Naive thymus-derived CD4-positive, alpha-beta T cell (primary cell): ENCODE measurements around the gene MFSD6. TPM values are rescaled to one million over a fixed set of nuclear protein-coding genes. Genes with fewer than 3 reads are reported as not detected.
"Not testable (repeated sequence)": the region's sequence is repeated elsewhere in the genome, so short reads cannot be mapped to it uniquely, and the experiment has no call there.

ENCODE experiments used
- ATAC-seq: fragments of 150-1000 bp; cut with Tn5 transposase; 2 replicates; pipeline ENCODE4 v1.10.0; 2021; ENCODE audit warnings: mild to moderate bottlenecking, moderate library complexity
- CTCF ChIA-PET: fragments of 350-600 bp; sonication (Branson Sonifier 250); formaldehyde crosslinking; loops from one replicate; lab custom pipeline; 2021; ENCODE audit warnings: antibody characterized with exemption; lab: Charles Lee
- POLR2A ChIA-PET: fragments of 350-600 bp; sonication (Branson Sonifier 250); formaldehyde crosslinking; loops from one replicate; lab custom pipeline; 2021; ENCODE audit warnings: antibody characterized with exemption, inconsistent platforms; lab: Charles Lee
- DNase-seq, 9 donors: peaks; one replicate each; pipeline versions ENCODE4 v3.0.0 to v3.0.0-alpha.2; 2020 to 2022; ENCODE audit warnings: mixed read lengths in 1 of 9
- H3K27ac ChIP-seq: one replicate; pipeline ENCODE4 v1.7.0; 2013; ENCODE audit warnings: mild to moderate bottlenecking, low read depth, low read length, moderate library complexity
- H3K27me3 ChIP-seq, 2 donors: one replicate each; pipeline ENCODE4 v1.7.0; 2013; ENCODE audit warnings: low read length in 2 of 2, mild to moderate bottlenecking in 2 of 2, moderate library complexity in 2 of 2; ENCODE audit not compliant: control insufficient read depth in 2 of 2, insufficient read depth in 2 of 2
- H3K36me3 ChIP-seq, 3 experiments: 1 replicate in 2 of 3; 2 replicates in 1 of 3; pipeline ENCODE4 v1.7.0; 2013; ENCODE audit warnings: low read length in 3 of 3, mild to moderate bottlenecking in 3 of 3, moderate library complexity in 1 of 3; ENCODE audit not compliant: insufficient read depth in 3 of 3, control insufficient read depth in 2 of 3
- H3K4me1 ChIP-seq, 2 donors: one replicate each; pipeline ENCODE4 v1.7.0; 2013; ENCODE audit warnings: low read length in 2 of 2, mild to moderate bottlenecking in 2 of 2, moderate library complexity in 1 of 2; ENCODE audit not compliant: control insufficient read depth in 2 of 2, insufficient read depth in 2 of 2
- H3K4me3 ChIP-seq: 2 replicates; pipeline ENCODE4 v1.7.0; 2013; ENCODE audit warnings: mild to moderate bottlenecking, low read length
- H3K9me3 ChIP-seq, 3 experiments: 1 replicate in 2 of 3; 2 replicates in 1 of 3; pipeline ENCODE4 v1.7.0; 2013; ENCODE audit warnings: low read length in 3 of 3; ENCODE audit not compliant: control insufficient read depth in 2 of 3
- H3K27ac Mint-ChIP-seq, 9 donors: one replicate each; pipeline ENCODE4 v1.8.0; 2020 to 2022; ENCODE audit warnings: mixed read lengths in 9 of 9, mild to moderate bottlenecking in 8 of 9, moderate library complexity in 5 of 9, inconsistent platforms in 2 of 9
- H3K27me3 Mint-ChIP-seq, 5 donors: one replicate each; pipeline ENCODE4 v1.8.0; 2021 to 2022; ENCODE audit warnings: mixed read lengths in 5 of 5, mild to moderate bottlenecking in 1 of 5
- H3K36me3 Mint-ChIP-seq, 5 donors: one replicate each; pipeline ENCODE4 v1.8.0; 2020 to 2022; ENCODE audit warnings: mixed read lengths in 5 of 5, mild to moderate bottlenecking in 3 of 5, inconsistent platforms in 1 of 5
- H3K4me1 Mint-ChIP-seq, 7 donors: one replicate each; pipeline ENCODE4 v1.8.0; 2020 to 2022; ENCODE audit warnings: mixed read lengths in 7 of 7, mild to moderate bottlenecking in 3 of 7, inconsistent platforms in 1 of 7
- H3K4me3 Mint-ChIP-seq, 10 donors: one replicate each; pipeline ENCODE4 v1.8.0; 2020 to 2022; ENCODE audit warnings: mild to moderate bottlenecking in 10 of 10, mixed read lengths in 10 of 10, moderate library complexity in 6 of 10, inconsistent platforms in 2 of 10
- H3K9me3 Mint-ChIP-seq, 11 donors: one replicate each; pipeline ENCODE4 v1.8.0; 2020 to 2022; ENCODE audit warnings: mixed read lengths in 11 of 11, mild to moderate bottlenecking in 4 of 11, inconsistent platforms in 1 of 11, moderate library complexity in 1 of 11
- intact Hi-C, 2 donors: fragments of 100-400 bp; cut with micrococcal nuclease; formaldehyde crosslinking; loops; one replicate each; pipeline ENCODE4 v1.15.1; 2023
- polyA plus RNA-seq, 2 donors: library from polyadenylated mRNA; unstranded; fragments of 300-500 nt; fragmentation: Illumina TruSeq; gene quantifications; one replicate each; pipeline ENCODE4 v1.2.3, GENCODE V29; 2021
- total RNA-seq, 6 experiments: library from RNA in 5 of 6; stranded (reverse) in 5 of 6; gene quantifications; 1 replicate in 5 of 6; 2 replicates in 1 of 6; pipeline ENCODE4 v1.2.3 and lab custom pipeline; 2021 to 2026

Gene MFSD6
- total and polyA plus RNA-seq, 7 experiments from 2014 or later = 16.5 to 49.3 (median 38.8) TPM

GRCh38 chr2:190466819-190467446, 58.8 kb downstream of the MFSD6 start:
- Histone ChIP-seq H3K9me3 (no peaks in the 10 kb centered on the region), H3K27me3 (no peaks in the 10 kb centered on the region), H3K4me1 (peaks cover 7 to 34% of the 10 kb centered on the region in 2 donors), H3K27ac (no peak overlapping the region), H3K36me3 (peaks cover 0 to 8% (median 4%) of the 10 kb centered on the region in 3 experiments), H3K4me3 (no peak overlapping the region)
- DNase-seq (no peak), ATAC-seq (no peak)
- Mint-ChIP-seq H3K9me3 (peaks cover 0 to 1% (median 0%) of the 10 kb centered on the region in 11 donors), H3K4me1 (peaks cover 25 to 85% (median 73%) of the 10 kb centered on the region in 7 donors), H3K36me3 (peaks cover 0 to 60% (median 21%) of the 10 kb centered on the region in 5 donors), H3K27me3 (no peaks in the 10 kb centered on the region), H3K4me3 (peak overlapping the region in 3 of 10 donors; percentile 9 to 40 (median 31)), H3K27ac (peak overlapping the region in 3 of 9 donors; percentile 4 to 79 (median 57))
- POLR2A ChIA-PET = no interaction called here
- CTCF ChIA-PET = no interaction called here
- intact Hi-C loops = no loop called here

- no peaks in the 10 kb centered on the region for H3K9me3 ChIP-seq
- Mint-ChIP-seq H3K27me3 (no peaks in the 10 kb centered on the region), H3K4me1 (peaks cover 25 to 78% (median 70%) of the 10 kb centered on the region in 7 donors), H3K36me3 (peaks cover 6 to 60% (median 22%) of the 10 kb centered on the region in 5 donors), H3K9me3 (peaks cover 0 to 4% (median 0%) of the 10 kb centered on the region in 11 donors), H3K4me3 (peak overlapping the region in 5 of 10 donors; percentile 2 to 32 (median 25)), H3K27ac (peak overlapping the region in 8 of 9 donors; percentile 4 to 67 (median 24))
- CTCF ChIA-PET = no interaction called here
- H3K4me1 ChIP-seq = peaks cover 7 to 29% of the 10 kb centered on the region in 2 donors
- peaks cover 0 to 8% (median 4%) of the 10 kb centered on the region in 3 experiments for H3K36me3 ChIP-seq
- POLR2A ChIA-PET = interaction anchor here (0.6 kb wide), 2 partner anchors 35 to 42 kb away, joined by 3 read pairs; no protein-coding TSS in a partner anchor
- H3K4me3 ChIP-seq = no peak overlapping the region
- H3K27ac ChIP-seq = peak overlapping the region; percentile 27
- intact Hi-C loops = no loop called here
- peak in 1 of 9 donors; percentile 9 for DNase-seq
- ATAC-seq = peak; percentile 38
- no peaks in the 10 kb centered on the region for H3K27me3 ChIP-seq
Observed at GRCh38 chr2:190467575-190468083, 59.5 kb downstream of the MFSD6 start.

- H3K9me3 ChIP-seq, H3K27me3 Mint-ChIP-seq, ATAC-seq, intact Hi-C loops, H3K4me3 ChIP-seq, CTCF ChIA-PET, DNase-seq, H3K27me3 ChIP-seq, H3K9me3 Mint-ChIP-seq, H3K36me3 ChIP-seq, H3K27ac ChIP-seq: not testable (repeated sequence)
- H3K4me3 Mint-ChIP-seq = peak overlapping the region in 5 of 10 donors; percentile 2 to 32 (median 10)
- POLR2A ChIA-PET = interaction anchor here (0.6 kb wide), 2 partner anchors 34 to 43 kb away, joined by 3 read pairs; no protein-coding TSS in a partner anchor
- peak overlapping the region in 8 of 9 donors; percentile 9 to 67 (median 30) for H3K27ac Mint-ChIP-seq
- peaks cover 25 to 71% (median 65%) of the 10 kb centered on the region in 7 donors for H3K4me1 Mint-ChIP-seq
- H3K36me3 Mint-ChIP-seq = peaks cover 6 to 63% (median 22%) of the 10 kb centered on the region in 5 donors
- H3K4me1 ChIP-seq = peaks cover 7 to 29% of the 10 kb centered on the region in 2 donors
Observed at GRCh38 chr2:190468354-190468753, 60.2 kb downstream of the MFSD6 start.

GRCh38 chr2:190468814-190469569, 60.8 kb downstream of the MFSD6 start:
- H3K27ac Mint-ChIP-seq = peak overlapping the region in 6 of 9 donors; percentile 15 to 73 (median 21)
- ATAC-seq (peak; percentile 26), DNase-seq (no peak)
- peak overlapping the region in 2 of 10 donors; percentile 2 for H3K4me3 Mint-ChIP-seq
- Histone ChIP-seq H3K36me3 (peaks cover 0 to 8% (median 4%) of the 10 kb centered on the region in 3 experiments), H3K27me3 (no peaks in the 10 kb centered on the region), H3K4me1 (peaks cover 7 to 28% of the 10 kb centered on the region in 2 donors), H3K9me3 (no peaks in the 10 kb centered on the region), H3K27ac (no peak overlapping the region), H3K4me3 (no peak overlapping the region)
- peaks cover 0 to 12% (median 0%) of the 10 kb centered on the region in 11 donors for H3K9me3 Mint-ChIP-seq
- H3K36me3 Mint-ChIP-seq = peaks cover 6 to 66% (median 22%) of the 10 kb centered on the region in 5 donors
- no peaks in the 10 kb centered on the region for H3K27me3 Mint-ChIP-seq
- POLR2A ChIA-PET = no interaction called here
- peaks cover 25 to 71% (median 60%) of the 10 kb centered on the region in 7 donors for H3K4me1 Mint-ChIP-seq
- intact Hi-C loops = no loop called here
- CTCF ChIA-PET = no interaction called here

GRCh38 chr2:190469771-190470170, 61.6 kb downstream of the MFSD6 start:
- peak overlapping the region in 2 of 9 donors; percentile 68 to 86 for H3K27ac Mint-ChIP-seq
- H3K36me3 Mint-ChIP-seq = peaks cover 6 to 62% (median 22%) of the 10 kb centered on the region in 5 donors
- H3K27ac ChIP-seq = no peak overlapping the region
- no peak overlapping the region for H3K4me3 ChIP-seq
- intact Hi-C loops = no loop called here
- ChIA-PET CTCF (interaction anchor here (0.6 kb wide), 1 partner anchor 10 kb away, joined by 3 read pairs; no protein-coding TSS in a partner anchor), POLR2A (interaction anchor here (0.6 to 1.6 kb wide), 2 partner anchors 11 to 543 kb away, joined by 3 to 4 read pairs; no protein-coding TSS in a partner anchor)
- H3K36me3 ChIP-seq = peaks cover 0 to 8% (median 4%) of the 10 kb centered on the region in 3 experiments
- ATAC-seq = peak; percentile 73
- H3K27me3 Mint-ChIP-seq = no peaks in the 10 kb centered on the region
- H3K9me3 Mint-ChIP-seq = peaks cover 0 to 12% (median 0%) of the 10 kb centered on the region in 11 donors
- no peak for DNase-seq
- H3K27me3 ChIP-seq = no peaks in the 10 kb centered on the region
- H3K4me3 Mint-ChIP-seq = peak overlapping the region in 1 of 10 donors; percentile 14
- H3K4me1 ChIP-seq = peaks cover 7 to 23% of the 10 kb centered on the region in 2 donors
- peaks cover 20 to 63% (median 52%) of the 10 kb centered on the region in 7 donors for H3K4me1 Mint-ChIP-seq
- no peaks in the 10 kb centered on the region for H3K9me3 ChIP-seq

GRCh38 chr2:190470256-190470826, 62.2 kb downstream of the MFSD6 start:
- CTCF ChIA-PET = interaction anchor here (0.6 kb wide), 1 partner anchor 10 kb away, joined by 3 read pairs; no protein-coding TSS in a partner anchor
- Mint-ChIP-seq H3K4me1 (peaks cover 15 to 58% (median 47%) of the 10 kb centered on the region in 7 donors), H3K36me3 (peaks cover 6 to 62% (median 19%) of the 10 kb centered on the region in 5 donors), H3K9me3 (peaks cover 0 to 12% (median 0%) of the 10 kb centered on the region in 11 donors), H3K27me3 (no peaks in the 10 kb centered on the region), H3K27ac (peak overlapping the region in 4 of 9 donors; percentile 9 to 68 (median 44)), H3K4me3 (no peak overlapping the region)
- DNase-seq (no peak), ATAC-seq (no peak)
- Histone ChIP-seq H3K9me3 (no peaks in the 10 kb centered on the region), H3K36me3 (peaks cover 0 to 8% (median 4%) of the 10 kb centered on the region in 3 experiments), H3K4me1 (peaks cover 7 to 23% of the 10 kb centered on the region in 2 donors), H3K27me3 (no peaks in the 10 kb centered on the region), H3K27ac (no peak overlapping the region), H3K4me3 (no peak overlapping the region)
- POLR2A ChIA-PET = interaction anchor here (0.6 to 1.6 kb wide), 2 partner anchors 12 to 542 kb away, joined by 3 to 4 read pairs; no protein-coding TSS in a partner anchor
- intact Hi-C loops = no loop called here
